GM12891 (cell line): ENCODE measurements around the gene SPATA6.
"Not testable (repeated sequence)": the region's sequence is repeated elsewhere in the genome, so short reads cannot be mapped to it uniquely, and the experiment has no call there.

ENCODE experiments used
- PAX5 ChIP-seq: IDR thresholded peaks from 2 replicates; pipeline ENCODE4 v1.6.1; 2011; ENCODE audit warnings: low read length, moderate library complexity, mild to moderate bottlenecking; ENCODE audit not compliant: insufficient read depth, severe bottlenecking
- POLR2A ChIP-seq: IDR thresholded peaks from 2 replicates; pipeline ENCODE4 v1.6.1; 2011; ENCODE audit warnings: low read depth, low read length, control low read depth
- POLR2AphosphoS5 ChIP-seq: IDR thresholded peaks from 2 replicates; pipeline ENCODE4 v1.6.1; 2011; ENCODE audit warnings: low read depth, low read length, control low read depth
- SPI1 ChIP-seq: IDR thresholded peaks from 2 replicates; pipeline ENCODE4 v1.6.1; 2011; ENCODE audit warnings: low read depth, low read length, control low read depth
- TAF1 ChIP-seq: IDR thresholded peaks from 2 replicates; pipeline ENCODE4 v1.6.1; 2011; ENCODE audit warnings: low read depth, low read length, control low read depth

- not testable (repeated sequence) for TF ChIP-seq POLR2A, POLR2AphosphoS5, TAF1, SPI1, PAX5
Measured at GRCh38 chr1:48437379-48437778, 34.6 kb downstream of the SPATA6 start.
